ENCODE measurements around the gene RNF38. TPM values are rescaled to one million over a fixed set of nuclear protein-coding genes. Genes with fewer than 3 reads are reported as not detected.
"Not testable (repeated sequence)": the region's sequence is repeated elsewhere in the genome, so short reads cannot be mapped to it uniquely, and the experiment has no call there.

Gene RNF38
- 10 to 100 TPM in 2 of 3 donors, 1 to 10 TPM in 1; 8.3 to 24.1 (median 15.3) TPM for polyA plus RNA-seq

- Mint-ChIP-seq H3K9me3 (no peaks in the 10 kb centered on the region), H3K4me3 (peak within 1 kb of the TSS; percentile 92 to 98 (median 95)), H3K27ac (peak within 1 kb of the TSS; percentile 97 to 99 (median 98)), H3K36me3 (no peaks in the 10 kb centered on the region), H3K4me1 (peaks cover 41 to 58% of the 10 kb centered on the region in 2 donors), H3K27me3 (ENCODE audit: low read depth in 3 of 3) (peaks cover 14 to 20% (median 17%) of the 10 kb centered on the region in 3 donors)
- no peak for DNase-seq
These were observed at the start of gene RNF38 for GRCh38 chr9:36399980-36400331. TSS of gene RNF38 (minus strand) at chr9:36400269. CDS start at chr9:36400108, 161 bp downstream.

GRCh38 chr9:36448555-36448954 is 48.5 kb upstream of the RNF38 start:
- peaks cover 23 to 42% of the 10 kb centered on the region in 2 donors for H3K4me1 Mint-ChIP-seq
- not testable (repeated sequence) for H3K27me3 Mint-ChIP-seq (ENCODE audit: low read depth in 3 of 3); H3K4me3 Mint-ChIP-seq; DNase-seq; H3K9me3 Mint-ChIP-seq; H3K36me3 Mint-ChIP-seq; H3K27ac Mint-ChIP-seq

GRCh38 chr9:36448017-36448416 is 47.9 kb upstream of the RNF38 start:
- no peak overlapping the region for H3K4me3 Mint-ChIP-seq
- H3K4me1 Mint-ChIP-seq = peaks cover 28 to 44% of the 10 kb centered on the region in 2 donors
- H3K27me3 Mint-ChIP-seq (ENCODE audit: low read depth in 3 of 3) = peaks cover 0 to 2% (median 2%) of the 10 kb centered on the region in 3 donors
- no peaks in the 10 kb centered on the region for H3K36me3 Mint-ChIP-seq
- no peak for DNase-seq
- no peaks in the 10 kb centered on the region for H3K9me3 Mint-ChIP-seq
- H3K27ac Mint-ChIP-seq = peak overlapping the region in 2 of 6 donors; percentile 17 to 70

GRCh38 chr9:36446678-36447077 is 46.6 kb upstream of the RNF38 start:
- H3K27ac Mint-ChIP-seq = not testable (repeated sequence)

GRCh38 chr9:36445800-36446361 is 45.8 kb upstream of the RNF38 start:
- H3K27ac Mint-ChIP-seq = peak overlapping the region in 1 of 6 donors; percentile 52
- no peaks in the 10 kb centered on the region for H3K9me3 Mint-ChIP-seq
- no peak for DNase-seq
- H3K36me3 Mint-ChIP-seq = no peaks in the 10 kb centered on the region
- H3K4me1 Mint-ChIP-seq = peaks cover 36 to 58% of the 10 kb centered on the region in 2 donors
- no peak overlapping the region for H3K4me3 Mint-ChIP-seq
- peaks cover 0 to 2% (median 2%) of the 10 kb centered on the region in 3 donors for H3K27me3 Mint-ChIP-seq (ENCODE audit: low read depth in 3 of 3)

More at GRCh38 chr9:36446678-36447077, 46.6 kb upstream of the RNF38 start:
- H3K27me3 Mint-ChIP-seq (ENCODE audit: low read depth in 3 of 3); H3K36me3 Mint-ChIP-seq; DNase-seq; H3K9me3 Mint-ChIP-seq; H3K4me3 Mint-ChIP-seq: not testable (repeated sequence)
- peaks cover 34 to 55% of the 10 kb centered on the region in 2 donors for H3K4me1 Mint-ChIP-seq

GRCh38 chr9:36444203-36444602 is 44.1 kb upstream of the RNF38 start:
- peak overlapping the region; percentile 1 to 43 (median 31) for H3K4me3 Mint-ChIP-seq
- H3K27ac Mint-ChIP-seq = peak overlapping the region; percentile 5 to 72 (median 38)
- no peaks in the 10 kb centered on the region for H3K36me3 Mint-ChIP-seq
- H3K4me1 Mint-ChIP-seq = peaks cover 42 to 65% of the 10 kb centered on the region in 2 donors
- no peaks in the 10 kb centered on the region for H3K9me3 Mint-ChIP-seq
- DNase-seq = no peak
- peaks cover 0 to 2% (median 0%) of the 10 kb centered on the region in 3 donors for H3K27me3 Mint-ChIP-seq (ENCODE audit: low read depth in 3 of 3)

GRCh38 chr9:36443581-36443980 is 43.5 kb upstream of the RNF38 start:
- no peaks in the 10 kb centered on the region for H3K36me3 Mint-ChIP-seq
- peaks cover 42 to 71% of the 10 kb centered on the region in 2 donors for H3K4me1 Mint-ChIP-seq
- DNase-seq = no peak
- H3K4me3 Mint-ChIP-seq = peak overlapping the region in 3 of 5 donors; percentile 2 to 30 (median 7)
- H3K9me3 Mint-ChIP-seq = no peaks in the 10 kb centered on the region
- peaks cover 0 to 2% (median 0%) of the 10 kb centered on the region in 3 donors for H3K27me3 Mint-ChIP-seq (ENCODE audit: low read depth in 3 of 3)
- peak overlapping the region in 3 of 6 donors; percentile 9 to 60 (median 9) for H3K27ac Mint-ChIP-seq

- Mint-ChIP-seq H3K36me3 (no peaks in the 10 kb centered on the region), H3K9me3 (no peaks in the 10 kb centered on the region), H3K27ac (no peak overlapping the region), H3K27me3 (ENCODE audit: low read depth in 3 of 3) (peaks cover 0 to 2% (median 0%) of the 10 kb centered on the region in 3 donors), H3K4me3 (no peak overlapping the region), H3K4me1 (peaks cover 45 to 70% of the 10 kb centered on the region in 2 donors)
- no peak for DNase-seq
These were observed 42.6 kb upstream of the RNF38 start for GRCh38 chr9:36442710-36443109.

- no peaks in the 10 kb centered on the region for H3K9me3 Mint-ChIP-seq
- H3K4me1 Mint-ChIP-seq = peaks cover 46 to 72% of the 10 kb centered on the region in 2 donors
- no peaks in the 10 kb centered on the region for H3K36me3 Mint-ChIP-seq
- no peak overlapping the region for H3K4me3 Mint-ChIP-seq
- peak overlapping the region in 1 of 6 donors; percentile 1 for H3K27ac Mint-ChIP-seq
- no peak for DNase-seq
- H3K27me3 Mint-ChIP-seq (ENCODE audit: low read depth in 3 of 3) = peaks cover 0 to 2% (median 0%) of the 10 kb centered on the region in 3 donors
These were observed 41.9 kb upstream of the RNF38 start for GRCh38 chr9:36441966-36442365.

- peaks cover 0 to 2% (median 0%) of the 10 kb centered on the region in 3 donors for H3K27me3 Mint-ChIP-seq (ENCODE audit: low read depth in 3 of 3)
- H3K27ac Mint-ChIP-seq = peak overlapping the region in 2 of 6 donors; percentile 33 to 62
- H3K4me1 Mint-ChIP-seq = peaks cover 36 to 58% of the 10 kb centered on the region in 2 donors
- no peak overlapping the region for H3K4me3 Mint-ChIP-seq
- no peaks in the 10 kb centered on the region for H3K36me3 Mint-ChIP-seq
- DNase-seq = no peak
- H3K9me3 Mint-ChIP-seq = no peaks in the 10 kb centered on the region
These were observed 38.6 kb upstream of the RNF38 start for GRCh38 chr9:36438536-36439236.

- Mint-ChIP-seq H3K4me3 (no peak overlapping the region), H3K4me1 (peaks cover 31 to 52% of the 10 kb centered on the region in 2 donors), H3K27me3 (ENCODE audit: low read depth in 3 of 3) (no peaks in the 10 kb centered on the region), H3K36me3 (no peaks in the 10 kb centered on the region), H3K9me3 (no peaks in the 10 kb centered on the region), H3K27ac (peak overlapping the region in 3 of 6 donors; percentile 48 to 50 (median 49))
- DNase-seq = no peak
These were observed 37.7 kb upstream of the RNF38 start for GRCh38 chr9:36437790-36438189.

- Mint-ChIP-seq H3K4me1 (peaks cover 28 to 46% of the 10 kb centered on the region in 2 donors), H3K27me3 (ENCODE audit: low read depth in 3 of 3) (no peaks in the 10 kb centered on the region), H3K4me3 (no peak overlapping the region), H3K27ac (peak overlapping the region in 2 of 6 donors; percentile 1 to 38), H3K36me3 (no peaks in the 10 kb centered on the region), H3K9me3 (no peaks in the 10 kb centered on the region)
- no peak for DNase-seq
These were observed 36.8 kb upstream of the RNF38 start for GRCh38 chr9:36436909-36437308.

GRCh38 chr9:36433386-36433785 is 33.3 kb upstream of the RNF38 start:
- Mint-ChIP-seq H3K27ac (no peak overlapping the region), H3K27me3 (ENCODE audit: low read depth in 3 of 3) (no peaks in the 10 kb centered on the region), H3K4me3 (no peak overlapping the region), H3K9me3 (no peaks in the 10 kb centered on the region), H3K36me3 (peaks cover 0 to 7% (median 0%) of the 10 kb centered on the region in 3 donors), H3K4me1 (peaks cover 21 to 44% of the 10 kb centered on the region in 2 donors)
- DNase-seq = no peak

GRCh38 chr9:36431078-36431477 is 31.0 kb upstream of the RNF38 start:
- DNase-seq = no peak
- Mint-ChIP-seq H3K27me3 (ENCODE audit: low read depth in 3 of 3) (no peaks in the 10 kb centered on the region), H3K27ac (peak overlapping the region in 1 of 6 donors; percentile 14), H3K4me1 (peaks cover 21 to 44% of the 10 kb centered on the region in 2 donors), H3K36me3 (peaks cover 0 to 7% (median 0%) of the 10 kb centered on the region in 3 donors), H3K4me3 (no peak overlapping the region), H3K9me3 (no peaks in the 10 kb centered on the region)

Data from immature natural killer cell (primary cell).